ENCODE measurements around the gene EPHA4. TPM values are rescaled to one million over a fixed set of nuclear protein-coding genes. Genes with fewer than 3 reads are reported as not detected.

The EPHA4 gene
- total RNA-seq, 4 donors from 2014 or later, result 3.5 to 16.5 (median 12.4) TPM

- Histone ChIP-seq H3K36me3 (peaks cover 0 to 4% (median 0%) of the 10 kb centered on the region in 3 donors), H3K27me3 (no peaks in the 10 kb centered on the region), H3K9me3 (no peaks in the 10 kb centered on the region), H3K4me3 (no peak overlapping the region), H3K27ac (no peak overlapping the region), H3K4me1 (no peaks in the 10 kb centered on the region)
- no peak for TF ChIP-seq POLR2A (IDR thresholded peaks at IDR 0.05)
- TF ChIP-seq CTCF (IDR thresholded peaks at IDR 0.05), result no peak
- no peak for DNase-seq
Observed at GRCh38 chr2:221451862-221452788, 120.0 kb downstream of the EPHA4 start.

GRCh38 chr2:221450280-221450679, 121.8 kb downstream of the EPHA4 start:
- Histone ChIP-seq H3K36me3 (peaks cover 0 to 4% (median 0%) of the 10 kb centered on the region in 3 donors), H3K27me3 (no peaks in the 10 kb centered on the region), H3K4me1 (no peaks in the 10 kb centered on the region), H3K4me3 (no peak overlapping the region), H3K27ac (no peak overlapping the region), H3K9me3 (no peaks in the 10 kb centered on the region)
- no peak for TF ChIP-seq POLR2A (IDR thresholded peaks at IDR 0.05)
- no peak for TF ChIP-seq CTCF (IDR thresholded peaks at IDR 0.05)
- DNase-seq, result no peak

- peaks cover 0 to 3% (median 0%) of the 10 kb centered on the region in 3 donors for H3K36me3 ChIP-seq
- H3K27me3 ChIP-seq, result no peaks in the 10 kb centered on the region
- no peak for TF ChIP-seq POLR2A (IDR thresholded peaks at IDR 0.05)
- TF ChIP-seq CTCF (IDR thresholded peaks at IDR 0.05), result no peak
- no peaks in the 10 kb centered on the region for H3K9me3 ChIP-seq
- no peak overlapping the region for H3K27ac ChIP-seq
- H3K4me1 ChIP-seq, result no peaks in the 10 kb centered on the region
- H3K4me3 ChIP-seq, result no peak overlapping the region
- no peak for DNase-seq
Observed at GRCh38 chr2:221449406-221449805, 122.7 kb downstream of the EPHA4 start.

GRCh38 chr2:221448844-221449390, 123.2 kb downstream of the EPHA4 start:
- Histone ChIP-seq H3K27ac (no peak overlapping the region), H3K4me3 (no peak overlapping the region), H3K36me3 (no peaks in the 10 kb centered on the region), H3K4me1 (no peaks in the 10 kb centered on the region), H3K27me3 (no peaks in the 10 kb centered on the region), H3K9me3 (no peaks in the 10 kb centered on the region)
- no peak for DNase-seq
- no peak for TF ChIP-seq CTCF (IDR thresholded peaks at IDR 0.05)

GRCh38 chr2:221448057-221448843, 123.9 kb downstream of the EPHA4 start:
- Histone ChIP-seq H3K4me1 (no peaks in the 10 kb centered on the region), H3K4me3 (no peak overlapping the region), H3K27me3 (no peaks in the 10 kb centered on the region), H3K27ac (no peak overlapping the region), H3K9me3 (no peaks in the 10 kb centered on the region), H3K36me3 (no peaks in the 10 kb centered on the region)
- no peak for DNase-seq
- TF ChIP-seq CTCF (IDR thresholded peaks at IDR 0.05) (no peak), POLR2A (IDR thresholded peaks at IDR 0.05) (no peak)

Data from Peyer's patch (tissue), 4 donors.